SK-MEL-5 (cell line): Measurements from ENCODE around the gene USH1G. TPM values are rescaled to one million over a fixed set of nuclear protein-coding genes. Genes with fewer than 3 reads are reported as not detected.

Experiments used
- DNase-seq: peaks from one replicate; pipeline ENCODE4 v3.0.0-alpha.2; 2016; ENCODE audit warnings: low read depth, low spot score
- in situ Hi-C: cut with HindIII; loops from 2 replicates; pipeline ENCODE4 v1.10.0; 2016; ENCODE audit warnings: low sequenced_read_pairs, high pct_unique_total_duplicates, low pct_unique_long_range_greater_than_20kb
- total RNA-seq: library from RNA; depleted of rRNA; stranded (reverse); fragments of >200 nt; shearing (Covaris generic); gene quantifications from 2 replicates; pipeline ENCODE4 v1.2.3, GENCODE V29; 2014

Gene USH1G
- total RNA-seq, 1 experiment from 2014 or later: not detected

- in situ Hi-C loops: no loop called here
- DNase-seq: peak; percentile 79
Measured at GRCh38 chr17:74957935-74958740, 35.1 kb upstream of the USH1G start.

GRCh38 chr17:74956093-74956492, 33.0 kb upstream of the USH1G start:
- DNase-seq: no peak
- in situ Hi-C loops: no loop called here

- no peak for DNase-seq
- in situ Hi-C loops: no loop called here
Measured at GRCh38 chr17:74954665-74955421, 31.8 kb upstream of the USH1G start.

- in situ Hi-C loops: no loop called here
- no peak for DNase-seq
Measured at GRCh38 chr17:74954115-74954514, 31.1 kb upstream of the USH1G start.

- DNase-seq: no peak
- in situ Hi-C loops: no loop called here
Measured at GRCh38 chr17:74953134-74953687, 30.2 kb upstream of the USH1G start.

- DNase-seq: no peak
- in situ Hi-C loops: no loop called here
Measured at GRCh38 chr17:74952431-74953133, 29.5 kb upstream of the USH1G start.

- no peak for DNase-seq
- in situ Hi-C loops: no loop called here
Measured at GRCh38 chr17:74951680-74952421, 28.8 kb upstream of the USH1G start.

GRCh38 chr17:74951065-74951464, 28.0 kb upstream of the USH1G start:
- in situ Hi-C loops: no loop called here
- no peak for DNase-seq

GRCh38 chr17:74950207-74950606, 27.2 kb upstream of the USH1G start:
- DNase-seq: no peak
- in situ Hi-C loops: no loop called here

- in situ Hi-C loops: no loop called here
Measured at GRCh38 chr17:74949455-74950115, 26.5 kb upstream of the USH1G start.

GRCh38 chr17:74947041-74947754, 24.1 kb upstream of the USH1G start:
- in situ Hi-C loops: no loop called here
- no peak for DNase-seq

More at GRCh38 chr17:74949455-74950115, 26.5 kb upstream of the USH1G start:
- DNase-seq: no peak

GRCh38 chr17:74946641-74947040, 23.6 kb upstream of the USH1G start:
- in situ Hi-C loops: no loop called here
- DNase-seq: no peak

GRCh38 chr17:74945543-74945942, 22.5 kb upstream of the USH1G start:
- no peak for DNase-seq
- in situ Hi-C loops: no loop called here

- no peak for DNase-seq
- in situ Hi-C loops: no loop called here
Measured at GRCh38 chr17:74943808-74944522, 20.9 kb upstream of the USH1G start.

- in situ Hi-C loops: no loop called here
- no peak for DNase-seq
Measured at GRCh38 chr17:74941128-74941725, 18.2 kb upstream of the USH1G start.
